A673 (cell line): Measurements from ENCODE around the gene GALNT16.

ENCODE experiments used
- EZH2 ChIP-seq: fragments of 200-600 bp; sonication (generic); IDR thresholded peaks from 2 replicates; pipeline ENCODE4 v1.6.1; 2017; ENCODE audit warnings: borderline replicate concordance, low read depth, mild to moderate bottlenecking, mixed read lengths, antibody characterized with exemption, low read length; ENCODE audit not compliant: poor library complexity, severe bottlenecking
- TF ChIP-seq, protein P1 (sequence below): fragments of 300-800, 200-600 bp; sonication (generic); conservative IDR thresholded peaks from 2 replicates; pipeline ENCODE4 v1.5.1; 2017; ENCODE audit warnings: low read depth, mild to moderate bottlenecking, antibody characterized with exemption, low read length, moderate library complexity, mixed read lengths

DNA sequence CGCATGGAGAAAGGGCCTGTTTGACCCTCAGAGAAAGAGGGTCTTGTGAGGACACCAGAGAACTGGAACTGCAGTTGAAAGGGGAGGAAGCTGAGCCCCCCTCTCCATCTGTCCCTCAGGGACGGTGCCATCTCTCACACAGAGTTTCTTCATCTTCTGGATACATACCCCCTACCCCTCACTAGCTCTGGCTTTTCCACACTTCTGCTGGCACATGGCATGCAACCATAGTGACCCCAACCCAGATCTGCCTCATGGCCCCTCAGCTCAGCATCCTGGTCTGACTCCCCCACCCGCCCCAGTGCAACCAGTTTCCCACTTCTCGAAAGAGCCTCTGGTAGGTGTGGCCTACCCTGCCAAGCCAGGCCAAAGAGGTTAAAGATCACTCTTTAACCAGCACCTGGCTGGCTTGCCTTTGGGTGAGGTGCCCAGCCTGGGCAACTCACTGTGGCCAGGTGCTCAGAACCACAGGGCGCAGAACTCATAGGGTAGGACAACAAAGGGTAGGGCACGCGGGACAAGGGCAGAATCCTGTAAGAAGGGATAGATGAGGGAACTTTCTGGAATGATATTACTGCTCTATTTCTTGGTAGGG lies 25.8 kb downstream of the GALNT16 start:
- TF ChIP-seq, protein P1, sequence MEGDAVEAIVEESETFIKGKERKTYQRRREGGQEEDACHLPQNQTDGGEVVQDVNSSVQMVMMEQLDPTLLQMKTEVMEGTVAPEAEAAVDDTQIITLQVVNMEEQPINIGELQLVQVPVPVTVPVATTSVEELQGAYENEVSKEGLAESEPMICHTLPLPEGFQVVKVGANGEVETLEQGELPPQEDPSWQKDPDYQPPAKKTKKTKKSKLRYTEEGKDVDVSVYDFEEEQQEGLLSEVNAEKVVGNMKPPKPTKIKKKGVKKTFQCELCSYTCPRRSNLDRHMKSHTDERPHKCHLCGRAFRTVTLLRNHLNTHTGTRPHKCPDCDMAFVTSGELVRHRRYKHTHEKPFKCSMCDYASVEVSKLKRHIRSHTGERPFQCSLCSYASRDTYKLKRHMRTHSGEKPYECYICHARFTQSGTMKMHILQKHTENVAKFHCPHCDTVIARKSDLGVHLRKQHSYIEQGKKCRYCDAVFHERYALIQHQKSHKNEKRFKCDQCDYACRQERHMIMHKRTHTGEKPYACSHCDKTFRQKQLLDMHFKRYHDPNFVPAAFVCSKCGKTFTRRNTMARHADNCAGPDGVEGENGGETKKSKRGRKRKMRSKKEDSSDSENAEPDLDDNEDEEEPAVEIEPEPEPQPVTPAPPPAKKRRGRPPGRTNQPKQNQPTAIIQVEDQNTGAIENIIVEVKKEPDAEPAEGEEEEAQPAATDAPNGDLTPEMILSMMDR = no peak
- no peak for TF ChIP-seq EZH2
